Measurements from ENCODE around the gene MEF2C. TPM values are rescaled to one million over a fixed set of nuclear protein-coding genes. Genes with fewer than 3 reads are reported as not detected.

The MEF2C gene
- total RNA-seq, 2 donors from 2014 or later, result 36.1 to 57.5 TPM

- Histone ChIP-seq H3K27me3 (no peaks in the 10 kb centered on the region), H3K27ac (no peak overlapping the region), H3K4me3 (no peak overlapping the region), H3K4me1 (peaks cover 0 to 25% of the 10 kb centered on the region in 2 donors), H3K36me3 (peaks cover under 1% of the 10 kb centered on the region), H3K9me3 (no peaks in the 10 kb centered on the region)
- TF ChIP-seq CTCF (IDR thresholded peaks at IDR 0.05), result no peak
- DNase-seq (ENCODE audit: low spot score), result no peak
Observed at GRCh38 chr5:88765798-88766197, 117.2 kb downstream of the MEF2C start.

GRCh38 chr5:88765171-88765570 is 117.8 kb downstream of the MEF2C start:
- H3K4me3 ChIP-seq, result no peak overlapping the region
- TF ChIP-seq CTCF (IDR thresholded peaks at IDR 0.05), result no peak
- no peak for DNase-seq (ENCODE audit: low spot score)
- H3K27me3 ChIP-seq, result no peaks in the 10 kb centered on the region
- peaks cover 0 to 25% of the 10 kb centered on the region in 2 donors for H3K4me1 ChIP-seq
- no peaks in the 10 kb centered on the region for H3K9me3 ChIP-seq
- H3K36me3 ChIP-seq, result peaks cover 7% of the 10 kb centered on the region
- H3K27ac ChIP-seq, result no peak overlapping the region

GRCh38 chr5:88761939-88762338 is 121.0 kb downstream of the MEF2C start:
- Histone ChIP-seq H3K27ac (peak overlapping the region; percentile 32 to 33), H3K36me3 (peaks cover 26% of the 10 kb centered on the region)
- TF ChIP-seq CTCF (IDR thresholded peaks at IDR 0.05), result no peak

GRCh38 chr5:88761269-88761850 is 121.6 kb downstream of the MEF2C start:
- Histone ChIP-seq H3K9me3 (no peaks in the 10 kb centered on the region), H3K4me1 (peaks cover 0 to 12% of the 10 kb centered on the region in 2 donors), H3K27ac (peak overlapping the region; percentile 32 to 33), H3K36me3 (peaks cover 26% of the 10 kb centered on the region), H3K4me3 (no peak overlapping the region), H3K27me3 (no peaks in the 10 kb centered on the region)
- TF ChIP-seq CTCF (IDR thresholded peaks at IDR 0.05), result no peak
- DNase-seq (ENCODE audit: low spot score), result no peak

More at GRCh38 chr5:88761939-88762338, 121.0 kb downstream of the MEF2C start:
- Histone ChIP-seq H3K4me3 (no peak overlapping the region), H3K4me1 (peaks cover 0 to 12% of the 10 kb centered on the region in 2 donors), H3K9me3 (no peaks in the 10 kb centered on the region), H3K27me3 (no peaks in the 10 kb centered on the region)
- DNase-seq (ENCODE audit: low spot score), result no peak

DNA sequence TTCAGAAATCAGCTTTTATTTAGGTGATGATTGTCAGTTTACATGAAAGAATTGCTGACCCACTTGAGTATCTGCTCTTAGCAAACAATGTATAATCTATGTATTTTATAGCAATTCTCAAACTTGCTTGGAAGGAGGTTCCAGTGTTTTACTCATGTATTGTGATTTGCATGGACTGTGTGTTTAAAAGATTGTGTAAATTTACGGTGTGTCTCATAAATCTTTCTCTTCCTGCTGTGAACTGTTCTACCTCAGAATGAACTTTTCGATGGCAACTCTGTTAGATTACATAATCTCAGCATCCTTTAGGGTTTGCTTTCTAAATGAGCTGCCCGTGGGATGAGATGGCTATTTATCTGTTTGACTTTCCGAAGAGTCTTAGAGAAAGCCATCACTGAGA is 122.5 kb downstream of the MEF2C start:
- no peaks in the 10 kb centered on the region for H3K9me3 ChIP-seq
- peaks cover 26% of the 10 kb centered on the region for H3K36me3 ChIP-seq
- no peak overlapping the region for H3K4me3 ChIP-seq
- no peaks in the 10 kb centered on the region for H3K27me3 ChIP-seq
- TF ChIP-seq CTCF (IDR thresholded peaks at IDR 0.05), result no peak
- H3K27ac ChIP-seq, result no peak overlapping the region
- DNase-seq (ENCODE audit: low spot score), result no peak
- peaks cover 0 to 12% of the 10 kb centered on the region in 2 donors for H3K4me1 ChIP-seq

GRCh38 chr5:88758591-88758990 is 124.4 kb downstream of the MEF2C start:
- Histone ChIP-seq H3K36me3 (peaks cover 26% of the 10 kb centered on the region), H3K4me1 (peaks cover 0 to 12% of the 10 kb centered on the region in 2 donors), H3K4me3 (no peak overlapping the region), H3K27ac (no peak overlapping the region), H3K9me3 (no peaks in the 10 kb centered on the region), H3K27me3 (no peaks in the 10 kb centered on the region)
- no peak for TF ChIP-seq CTCF (IDR thresholded peaks at IDR 0.05)
- no peak for DNase-seq (ENCODE audit: low spot score)

All from right atrium auricular region (tissue), 2 donors.